WTC11 (cell line): ENCODE measurements around the gene PGBD5.

Experiments used
- ETV6 ChIP-seq: sonication (generic); formaldehyde crosslinking; IDR thresholded peaks from 2 replicates; pipeline ENCODE4 v1.8.1; 2022; ENCODE audit warnings: mild to moderate bottlenecking, missing genetic modification reagents
- HMGA2 ChIP-seq: fragments of 250-450 bp; sonication (Bioruptor Pico); IDR thresholded peaks from 2 replicates; pipeline ENCODE4 v1.4.0; 2021; ENCODE audit warnings: mild to moderate bottlenecking, moderate library complexity
- JUN ChIP-seq: sonication (generic); formaldehyde crosslinking; IDR thresholded peaks from 2 replicates; pipeline ENCODE4 v1.8.0; 2023; ENCODE audit warnings: mild to moderate bottlenecking, missing genetic modification reagents
- NR1H2 ChIP-seq: sonication (generic); formaldehyde crosslinking; IDR thresholded peaks from 2 replicates; pipeline ENCODE4 v1.9.0; 2021; ENCODE audit warnings: mild to moderate bottlenecking, moderate library complexity, missing genetic modification reagents
- ZNF219 ChIP-seq: sonication (generic); formaldehyde crosslinking; IDR thresholded peaks from 2 replicates; pipeline ENCODE4 v1.8.0; 2023; ENCODE audit warnings: missing genetic modification reagents, mild to moderate bottlenecking, borderline replicate concordance
- ZNF263 ChIP-seq: sonication (generic); formaldehyde crosslinking; IDR thresholded peaks from 2 replicates; pipeline ENCODE4 v1.8.1; 2022; ENCODE audit warnings: low read depth, mild to moderate bottlenecking, moderate library complexity, missing genetic modification reagents
- TF ChIP-seq, protein P1 (sequence below): sonication (generic); formaldehyde crosslinking; IDR thresholded peaks from 2 replicates; pipeline ENCODE4 v1.8.1; 2022; ENCODE audit warnings: mild to moderate bottlenecking, moderate library complexity, missing genetic modification reagents
- TF ChIP-seq, protein P2 (sequence below): sonication (generic); formaldehyde crosslinking; IDR thresholded peaks from 2 replicates; pipeline ENCODE4 v1.8.0; 2022; ENCODE audit warnings: missing genetic modification reagents
- TF ChIP-seq, protein P3 (sequence below): sonication (generic); formaldehyde crosslinking; IDR thresholded peaks from 2 replicates; pipeline ENCODE4 v1.8.0; 2022; ENCODE audit warnings: mild to moderate bottlenecking, missing genetic modification reagents

DNA sequence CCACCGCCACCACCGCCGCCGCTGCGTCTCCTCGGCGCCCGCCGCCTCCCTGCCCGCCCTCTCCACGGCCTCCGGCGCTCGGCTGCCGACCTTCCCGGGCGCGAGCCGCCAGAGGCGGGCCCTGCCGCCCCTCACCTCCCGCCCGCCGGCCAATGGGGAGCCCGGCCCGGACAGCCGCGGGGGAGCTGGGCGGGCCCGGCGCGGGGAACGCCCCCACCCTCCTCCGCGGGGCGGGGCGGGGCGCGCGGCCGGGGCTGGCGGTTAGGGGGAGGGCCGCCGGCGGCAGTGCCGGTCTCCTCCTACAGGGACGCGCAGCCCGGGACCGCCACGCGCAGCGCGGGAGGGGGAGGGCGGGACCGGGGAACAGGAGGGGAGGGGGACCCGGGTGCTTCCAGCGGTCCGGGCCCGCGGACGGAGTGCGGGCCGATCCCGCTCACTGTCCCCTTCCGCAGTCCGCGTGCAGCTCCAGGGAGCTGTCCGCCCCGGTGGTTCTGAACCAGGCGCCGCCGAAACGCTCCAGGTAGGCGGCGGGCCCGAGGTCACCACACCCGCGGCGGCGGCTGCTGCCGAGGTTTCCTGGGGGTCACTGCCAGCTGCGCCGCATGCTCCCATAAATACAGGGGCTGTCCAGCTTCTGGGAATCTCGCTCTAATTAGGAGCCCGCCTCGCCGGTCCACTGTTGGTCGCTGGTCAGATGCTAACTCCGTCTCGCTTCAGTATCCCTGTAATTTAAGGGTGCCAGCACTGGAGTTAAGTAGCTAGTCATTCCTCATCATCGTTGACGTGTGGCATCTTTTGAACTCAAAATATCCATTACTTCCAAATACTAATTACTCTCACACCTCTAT is at the start of gene PGBD5:
- TF ChIP-seq ETV6 (CRISPR knock-in tag), result 0 out of 2 replicates have a peak, but pooled peaks have one; percentile 16
- no peak for TF ChIP-seq HMGA2 (CRISPR knock-in tag)
- peak; percentile 91; the same call in 1 of the 2 replicates for TF ChIP-seq ZNF219 (CRISPR knock-in tag)
- no peak for TF ChIP-seq NR1H2 (CRISPR knock-in tag)
- TF ChIP-seq, protein P1, sequence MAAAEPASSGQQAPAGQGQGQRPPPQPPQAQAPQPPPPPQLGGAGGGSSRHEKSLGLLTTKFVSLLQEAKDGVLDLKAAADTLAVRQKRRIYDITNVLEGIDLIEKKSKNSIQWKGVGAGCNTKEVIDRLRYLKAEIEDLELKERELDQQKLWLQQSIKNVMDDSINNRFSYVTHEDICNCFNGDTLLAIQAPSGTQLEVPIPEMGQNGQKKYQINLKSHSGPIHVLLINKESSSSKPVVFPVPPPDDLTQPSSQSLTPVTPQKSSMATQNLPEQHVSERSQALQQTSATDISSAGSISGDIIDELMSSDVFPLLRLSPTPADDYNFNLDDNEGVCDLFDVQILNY (CRISPR knock-in tag), result peak; percentile 67; the same call in 1 of the 2 replicates
- TF ChIP-seq, protein P2, sequence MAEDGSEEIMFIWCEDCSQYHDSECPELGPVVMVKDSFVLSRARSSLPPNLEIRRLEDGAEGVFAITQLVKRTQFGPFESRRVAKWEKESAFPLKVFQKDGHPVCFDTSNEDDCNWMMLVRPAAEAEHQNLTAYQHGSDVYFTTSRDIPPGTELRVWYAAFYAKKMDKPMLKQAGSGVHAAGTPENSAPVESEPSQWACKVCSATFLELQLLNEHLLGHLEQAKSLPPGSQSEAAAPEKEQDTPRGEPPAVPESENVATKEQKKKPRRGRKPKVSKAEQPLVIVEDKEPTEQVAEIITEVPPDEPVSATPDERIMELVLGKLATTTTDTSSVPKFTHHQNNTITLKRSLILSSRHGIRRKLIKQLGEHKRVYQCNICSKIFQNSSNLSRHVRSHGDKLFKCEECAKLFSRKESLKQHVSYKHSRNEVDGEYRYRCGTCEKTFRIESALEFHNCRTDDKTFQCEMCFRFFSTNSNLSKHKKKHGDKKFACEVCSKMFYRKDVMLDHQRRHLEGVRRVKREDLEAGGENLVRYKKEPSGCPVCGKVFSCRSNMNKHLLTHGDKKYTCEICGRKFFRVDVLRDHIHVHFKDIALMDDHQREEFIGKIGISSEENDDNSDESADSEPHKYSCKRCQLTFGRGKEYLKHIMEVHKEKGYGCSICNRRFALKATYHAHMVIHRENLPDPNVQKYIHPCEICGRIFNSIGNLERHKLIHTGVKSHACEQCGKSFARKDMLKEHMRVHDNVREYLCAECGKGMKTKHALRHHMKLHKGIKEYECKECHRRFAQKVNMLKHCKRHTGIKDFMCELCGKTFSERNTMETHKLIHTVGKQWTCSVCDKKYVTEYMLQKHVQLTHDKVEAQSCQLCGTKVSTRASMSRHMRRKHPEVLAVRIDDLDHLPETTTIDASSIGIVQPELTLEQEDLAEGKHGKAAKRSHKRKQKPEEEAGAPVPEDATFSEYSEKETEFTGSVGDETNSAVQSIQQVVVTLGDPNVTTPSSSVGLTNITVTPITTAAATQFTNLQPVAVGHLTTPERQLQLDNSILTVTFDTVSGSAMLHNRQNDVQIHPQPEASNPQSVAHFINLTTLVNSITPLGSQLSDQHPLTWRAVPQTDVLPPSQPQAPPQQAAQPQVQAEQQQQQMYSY, result no peak
- TF ChIP-seq JUN (CRISPR knock-in tag), result peak; percentile 94
- no peak for TF ChIP-seq ZNF263 (CRISPR knock-in tag)
- TF ChIP-seq, protein P3, sequence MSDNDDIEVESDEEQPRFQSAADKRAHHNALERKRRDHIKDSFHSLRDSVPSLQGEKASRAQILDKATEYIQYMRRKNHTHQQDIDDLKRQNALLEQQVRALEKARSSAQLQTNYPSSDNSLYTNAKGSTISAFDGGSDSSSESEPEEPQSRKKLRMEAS (CRISPR knock-in tag), result peak; percentile 87
